SK-N-SH treated with all-trans-retinoic acid at 6 μM for 48 hours (cell line): ENCODE data around the gene FRMD4A.

Experiments
- ARNTL ChIP-seq: fragments of 450-650 bp; formaldehyde crosslinking; IDR thresholded peaks from 2 replicates; pipeline ENCODE4 v1.5.0; 2020; ENCODE audit warnings: low read depth, mild to moderate bottlenecking, moderate library complexity, borderline replicate concordance
- BACH2 ChIP-seq: fragments of 250-450 bp; sonication (Bioruptor Pico); IDR thresholded peaks from 2 replicates; pipeline ENCODE4 v1.9.0; 2021; ENCODE audit warnings: mild to moderate bottlenecking, borderline replicate concordance
- CSDC2 ChIP-seq: fragments of 250-450 bp; sonication (Bioruptor Pico); IDR thresholded peaks from 2 replicates; pipeline ENCODE4 v1.5.0; 2020; ENCODE audit warnings: mild to moderate bottlenecking, moderate library complexity
- CSRNP3 ChIP-seq: fragments of 250-450 bp; sonication (Bioruptor Pico); IDR thresholded peaks from 2 replicates; pipeline ENCODE4 v1.5.1; 2021; ENCODE audit warnings: mild to moderate bottlenecking, moderate library complexity
- GLIS3 ChIP-seq: fragments of 250-450 bp; sonication (Bioruptor Pico); IDR thresholded peaks from 2 replicates; pipeline ENCODE4 v1.5.0; 2020; ENCODE audit warnings: mild to moderate bottlenecking, moderate library complexity
- ISL1 ChIP-seq: fragments of 250-450 bp; sonication (Bioruptor Pico); IDR thresholded peaks from 2 replicates; pipeline ENCODE4 v2.1.2; 2022; ENCODE audit warnings: mild to moderate bottlenecking, moderate library complexity
- OSR1 ChIP-seq: fragments of 250-450 bp; sonication (Bioruptor Pico); IDR thresholded peaks from 2 replicates; pipeline ENCODE4 v1.8.0; 2022; ENCODE audit warnings: moderate library complexity, mild to moderate bottlenecking, inconsistent platforms
- PATZ1 ChIP-seq: fragments of 250-450 bp; sonication (Bioruptor Pico); IDR thresholded peaks from 2 replicates; pipeline ENCODE4 v1.8.0; 2020; ENCODE audit warnings: mild to moderate bottlenecking, moderate library complexity, borderline replicate concordance
- PPARA ChIP-seq: fragments of 250-450 bp; sonication (Bioruptor Pico); IDR thresholded peaks from 2 replicates; pipeline ENCODE4 v1.5.0; 2020; ENCODE audit warnings: mild to moderate bottlenecking, borderline replicate concordance
- TCF4 ChIP-seq: fragments of 250-450 bp; sonication (Bioruptor Pico); IDR thresholded peaks from 2 replicates; pipeline ENCODE4 v1.8.0; 2021; ENCODE audit warnings: mild to moderate bottlenecking, moderate library complexity, borderline replicate concordance
- ZC3H10 ChIP-seq: fragments of 250-450 bp; sonication (Bioruptor Pico); IDR thresholded peaks from 2 replicates; pipeline ENCODE4 v1.5.1; 2021; ENCODE audit warnings: mild to moderate bottlenecking, moderate library complexity
- ZFP30 ChIP-seq: fragments of 450-650 bp; formaldehyde crosslinking; IDR thresholded peaks from 2 replicates; pipeline ENCODE4 v1.5.0; 2022; ENCODE audit warnings: mild to moderate bottlenecking, moderate library complexity
- ZNF565 ChIP-seq: fragments of 450-650 bp; formaldehyde crosslinking; conservative IDR thresholded peaks from 2 replicates; pipeline ENCODE4 v1.5.0; 2020; ENCODE audit warnings: low read depth, mild to moderate bottlenecking, moderate library complexity

- no peak for TF ChIP-seq ZNF565 (CRISPR knock-in tag)
- no peak for TF ChIP-seq CSDC2 (CRISPR knock-in tag)
- no peak for TF ChIP-seq PATZ1
- no peak for TF ChIP-seq BACH2
- TF ChIP-seq TCF4 = no peak
- no peak for TF ChIP-seq CSRNP3 (CRISPR knock-in tag)
- no peak for TF ChIP-seq ZFP30
- no peak for TF ChIP-seq OSR1 (CRISPR knock-in tag)
- no peak for TF ChIP-seq ISL1 (CRISPR knock-in tag)
- no peak for TF ChIP-seq ARNTL (CRISPR knock-in tag)
- TF ChIP-seq GLIS3 (CRISPR knock-in tag) = no peak
- TF ChIP-seq ZC3H10 (CRISPR knock-in tag) = no peak
- TF ChIP-seq PPARA (CRISPR knock-in tag) = no peak
Measured at GRCh38 chr10:13693783-13694700, 636.7 kb downstream of the FRMD4A start.
